NCI-H2196 treated with DMSO at 0.1 percent for 48 hours (cell line): ENCODE results near the gene MFSD12.

Source experiments
- DNase-seq: peaks from one replicate; lab custom pipeline; 2025; ENCODE audit not compliant: unreplicated experiment; lab: John Stamatoyannopoulos, UW

Gene MFSD12

GRCh38 chr19:3526507-3527237 lies 30.7 kb downstream of the MFSD12 start:
- DNase-seq, result no peak

- no peak for DNase-seq
These were observed 32.4 kb downstream of the MFSD12 start for GRCh38 chr19:3524904-3525451.

- DNase-seq, result no peak
These were observed 33.1 kb downstream of the MFSD12 start for GRCh38 chr19:3524078-3524842.

GRCh38 chr19:3523361-3524077 lies 33.9 kb downstream of the MFSD12 start:
- no peak for DNase-seq

- no peak for DNase-seq
These were observed 34.7 kb downstream of the MFSD12 start for GRCh38 chr19:3522421-3523360.

- no peak for DNase-seq
These were observed 36.3 kb downstream of the MFSD12 start for GRCh38 chr19:3521104-3521445.

GRCh38 chr19:3520166-3521103 lies 37.0 kb downstream of the MFSD12 start:
- DNase-seq, result no peak

GRCh38 chr19:3519126-3519525 lies 38.3 kb downstream of the MFSD12 start:
- DNase-seq, result no peak

GRCh38 chr19:3518659-3519058 lies 38.7 kb downstream of the MFSD12 start:
- no peak for DNase-seq

- DNase-seq, result no peak
These were observed 39.1 kb downstream of the MFSD12 start for GRCh38 chr19:3518255-3518654.

GRCh38 chr19:3517638-3518037 lies 39.7 kb downstream of the MFSD12 start:
- no peak for DNase-seq

- peak; percentile 88 for DNase-seq
These were observed 40.6 kb downstream of the MFSD12 start for GRCh38 chr19:3516675-3517207.

GRCh38 chr19:3515891-3516422 lies 41.4 kb downstream of the MFSD12 start:
- DNase-seq, result no peak

GRCh38 chr19:3514930-3515329 lies 42.5 kb downstream of the MFSD12 start:
- no peak for DNase-seq

- DNase-seq, result no peak
These were observed 43.9 kb downstream of the MFSD12 start for GRCh38 chr19:3513229-3514140.

- DNase-seq, result no peak
These were observed 44.7 kb downstream of the MFSD12 start for GRCh38 chr19:3512562-3513228.

- DNase-seq, result no peak
These were observed 45.7 kb downstream of the MFSD12 start for GRCh38 chr19:3511506-3512251.
